ENCODE results near the gene LDLRAD3. TPM values are rescaled to one million over a fixed set of nuclear protein-coding genes. Genes with fewer than 3 reads are reported as not detected.

The LDLRAD3 gene
- total and polyA plus RNA-seq, 4 donors: 2.2 to 14.3 (median 9.9) TPM

DNA sequence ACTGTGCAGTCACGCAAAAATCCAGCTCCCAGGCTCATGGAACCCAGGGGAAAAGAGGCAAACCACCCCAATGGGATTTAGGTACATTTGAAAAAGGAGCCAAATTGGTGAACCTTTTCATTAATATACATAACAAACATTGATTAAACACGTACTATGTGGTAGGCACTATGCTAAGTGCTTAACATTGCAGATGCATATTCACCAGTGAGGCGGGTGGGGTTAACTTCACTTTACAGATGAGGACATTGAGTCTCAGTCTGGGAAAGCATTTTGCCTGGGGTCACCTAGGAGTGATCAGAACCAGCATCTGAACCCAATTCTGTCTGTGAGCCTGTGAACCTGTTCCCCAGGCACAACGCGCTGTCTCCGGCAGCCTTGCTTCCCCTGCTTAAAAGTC lies 199.0 kb downstream of the LDLRAD3 start:
- no peak overlapping the region for H3K9ac ChIP-seq (ENCODE audit: insufficient read depth in 1 of 2, low read length in 2 of 2)
- 95 to 96% methylated on average over 6 of the region's 6 CpGs for WGBS, 2 donors
- ATAC-seq (ENCODE audit: insufficient read depth, low FRiP score) (no peak), DNase-seq (no peak)
- no peak overlapping the region for H3K27ac ChIP-seq (ENCODE audit: low read depth in 1 of 2, low read length in 1 of 2)
- H3K9me3 ChIP-seq (ENCODE audit: control insufficient read depth in 4 of 4, insufficient read depth in 3 of 4, low read length in 3 of 4): no peaks in the 10 kb centered on the region
- H3K27me3 ChIP-seq (ENCODE audit: control insufficient read depth in 3 of 3, insufficient read depth in 3 of 3, low read length in 2 of 3): no peaks in the 10 kb centered on the region
- H3K4me3 ChIP-seq: no peak overlapping the region
- TF ChIP-seq, protein P1, sequence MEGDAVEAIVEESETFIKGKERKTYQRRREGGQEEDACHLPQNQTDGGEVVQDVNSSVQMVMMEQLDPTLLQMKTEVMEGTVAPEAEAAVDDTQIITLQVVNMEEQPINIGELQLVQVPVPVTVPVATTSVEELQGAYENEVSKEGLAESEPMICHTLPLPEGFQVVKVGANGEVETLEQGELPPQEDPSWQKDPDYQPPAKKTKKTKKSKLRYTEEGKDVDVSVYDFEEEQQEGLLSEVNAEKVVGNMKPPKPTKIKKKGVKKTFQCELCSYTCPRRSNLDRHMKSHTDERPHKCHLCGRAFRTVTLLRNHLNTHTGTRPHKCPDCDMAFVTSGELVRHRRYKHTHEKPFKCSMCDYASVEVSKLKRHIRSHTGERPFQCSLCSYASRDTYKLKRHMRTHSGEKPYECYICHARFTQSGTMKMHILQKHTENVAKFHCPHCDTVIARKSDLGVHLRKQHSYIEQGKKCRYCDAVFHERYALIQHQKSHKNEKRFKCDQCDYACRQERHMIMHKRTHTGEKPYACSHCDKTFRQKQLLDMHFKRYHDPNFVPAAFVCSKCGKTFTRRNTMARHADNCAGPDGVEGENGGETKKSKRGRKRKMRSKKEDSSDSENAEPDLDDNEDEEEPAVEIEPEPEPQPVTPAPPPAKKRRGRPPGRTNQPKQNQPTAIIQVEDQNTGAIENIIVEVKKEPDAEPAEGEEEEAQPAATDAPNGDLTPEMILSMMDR (IDR thresholded peaks at IDR 0.05; ENCODE audit: control extremely low read depth, extremely low read depth): no peak
- peaks cover 0 to 23% (median 9%) of the 10 kb centered on the region in 5 donors for H3K4me1 ChIP-seq (ENCODE audit: control insufficient read depth in 5 of 5, insufficient read depth in 5 of 5, low read length in 5 of 5)
- H3K36me3 ChIP-seq (ENCODE audit: control insufficient read depth in 4 of 4, insufficient read depth in 4 of 4, low read length in 4 of 4): no peaks in the 10 kb centered on the region

DNA sequence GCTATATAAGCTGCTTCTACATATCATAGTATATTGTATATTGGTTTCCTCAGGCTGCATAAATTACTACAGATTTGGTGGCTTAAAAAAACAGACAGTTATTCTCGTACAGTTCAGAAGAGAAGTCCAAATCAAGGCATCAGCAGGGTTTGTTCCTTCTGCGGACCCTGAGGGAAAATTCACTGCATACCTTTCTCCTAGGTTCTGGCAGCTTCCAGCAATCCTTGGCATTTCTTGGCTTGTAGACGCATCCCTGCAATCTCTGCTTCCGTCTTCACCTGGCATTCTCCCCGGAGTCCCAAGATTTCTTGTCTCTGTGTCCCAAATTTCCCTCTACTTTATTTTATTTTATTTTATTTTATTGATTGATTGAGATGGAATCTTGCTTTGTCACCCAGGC lies 202.6 kb downstream of the LDLRAD3 start:
- Histone ChIP-seq H3K27me3 (ENCODE audit: control insufficient read depth in 3 of 3, insufficient read depth in 3 of 3, low read length in 2 of 3) (no peaks in the 10 kb centered on the region), H3K4me1 (ENCODE audit: control insufficient read depth in 5 of 5, insufficient read depth in 5 of 5, low read length in 5 of 5) (peaks cover 0 to 15% (median 10%) of the 10 kb centered on the region in 5 donors), H3K9ac (ENCODE audit: insufficient read depth in 1 of 2, low read length in 2 of 2) (no peak overlapping the region), H3K36me3 (ENCODE audit: control insufficient read depth in 4 of 4, insufficient read depth in 4 of 4, low read length in 4 of 4) (no peaks in the 10 kb centered on the region), H3K27ac (ENCODE audit: low read depth in 1 of 2, low read length in 1 of 2) (no peak overlapping the region), H3K9me3 (ENCODE audit: control insufficient read depth in 4 of 4, insufficient read depth in 3 of 4, low read length in 3 of 4) (no peaks in the 10 kb centered on the region), H3K4me3 (no peak overlapping the region)
- DNase-seq: no peak
- no peak for ATAC-seq (ENCODE audit: insufficient read depth, low FRiP score)
- 87 to 88% methylated on average over 5 of the region's 5 CpGs for WGBS, 2 donors
- TF ChIP-seq, protein P1 (IDR thresholded peaks at IDR 0.05; ENCODE audit: control extremely low read depth, extremely low read depth): no peak

DNA sequence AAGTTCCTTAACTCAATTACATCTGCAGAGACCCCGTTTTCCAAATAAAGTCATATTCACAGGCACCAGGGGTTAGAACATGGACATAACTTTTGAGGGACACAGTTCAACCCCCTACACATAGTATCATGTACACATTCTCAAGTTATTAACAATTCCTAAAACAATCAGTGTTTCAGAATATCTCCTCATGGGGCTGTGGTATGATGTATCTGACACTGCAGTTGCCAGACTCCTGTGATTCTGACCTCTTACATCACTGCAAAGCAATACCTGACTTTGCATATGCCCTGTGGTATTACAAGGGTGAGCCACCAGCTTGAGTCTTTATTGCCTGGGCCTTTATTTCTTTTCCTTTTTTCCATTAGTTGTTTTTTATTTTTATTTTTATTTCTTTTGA lies 203.6 kb downstream of the LDLRAD3 start:
- no peak overlapping the region for H3K9ac ChIP-seq (ENCODE audit: insufficient read depth in 1 of 2, low read length in 2 of 2)
- H3K27ac ChIP-seq (ENCODE audit: low read depth in 1 of 2, low read length in 1 of 2): no peak overlapping the region
- peaks cover 0 to 10% (median 4%) of the 10 kb centered on the region in 5 donors for H3K4me1 ChIP-seq (ENCODE audit: control insufficient read depth in 5 of 5, insufficient read depth in 5 of 5, low read length in 5 of 5)
- DNase-seq (no peak), ATAC-seq (ENCODE audit: insufficient read depth, low FRiP score) (no peak)
- no peaks in the 10 kb centered on the region for H3K9me3 ChIP-seq (ENCODE audit: control insufficient read depth in 4 of 4, insufficient read depth in 3 of 4, low read length in 3 of 4)
- no peaks in the 10 kb centered on the region for H3K27me3 ChIP-seq (ENCODE audit: control insufficient read depth in 3 of 3, insufficient read depth in 3 of 3, low read length in 2 of 3)
- 38 to 44% methylated on average over 1 of the region's 1 CpG for WGBS, 2 donors
- TF ChIP-seq, protein P1 (IDR thresholded peaks at IDR 0.05; ENCODE audit: control extremely low read depth, extremely low read depth): no peak
- H3K36me3 ChIP-seq (ENCODE audit: control insufficient read depth in 4 of 4, insufficient read depth in 4 of 4, low read length in 4 of 4): no peaks in the 10 kb centered on the region
- H3K4me3 ChIP-seq: no peak overlapping the region

DNA sequence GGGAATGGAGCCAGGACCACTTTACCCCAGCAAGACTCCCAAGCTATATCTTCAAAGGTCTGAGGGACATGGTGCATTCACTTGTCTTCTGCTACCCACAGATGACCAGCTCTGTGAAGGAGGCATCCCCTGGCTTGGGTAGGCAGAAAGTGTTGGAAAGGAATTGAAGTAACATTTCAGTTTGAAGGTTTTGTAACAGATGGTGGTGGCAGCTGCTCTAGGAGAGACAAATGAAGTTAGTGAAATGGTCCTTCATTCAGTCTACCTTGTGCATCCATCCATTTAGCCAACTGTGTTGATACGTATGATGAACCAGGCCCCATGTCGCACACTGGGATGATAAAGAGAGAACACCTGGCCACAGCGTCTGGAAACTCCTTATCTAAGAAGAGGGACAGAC lies 204.8 kb downstream of the LDLRAD3 start:
- TF ChIP-seq, protein P1 (IDR thresholded peaks at IDR 0.05; ENCODE audit: control extremely low read depth, extremely low read depth): no peak
- H3K9ac ChIP-seq (ENCODE audit: insufficient read depth in 1 of 2, low read length in 2 of 2): no peak overlapping the region
- no peaks in the 10 kb centered on the region for H3K36me3 ChIP-seq (ENCODE audit: control insufficient read depth in 4 of 4, insufficient read depth in 4 of 4, low read length in 4 of 4)
- H3K4me1 ChIP-seq (ENCODE audit: control insufficient read depth in 5 of 5, insufficient read depth in 5 of 5, low read length in 5 of 5): peaks cover 0 to 10% (median 6%) of the 10 kb centered on the region in 5 donors
- DNase-seq (no peak), ATAC-seq (ENCODE audit: insufficient read depth, low FRiP score) (no peak)
- no peak overlapping the region for H3K27ac ChIP-seq (ENCODE audit: low read depth in 1 of 2, low read length in 1 of 2)
- no peaks in the 10 kb centered on the region for H3K9me3 ChIP-seq (ENCODE audit: control insufficient read depth in 4 of 4, insufficient read depth in 3 of 4, low read length in 3 of 4)
- 97% methylated on average over 3 of the region's 3 CpGs for WGBS, 2 donors
- no peak overlapping the region for H3K4me3 ChIP-seq
- H3K27me3 ChIP-seq (ENCODE audit: control insufficient read depth in 3 of 3, insufficient read depth in 3 of 3, low read length in 2 of 3): no peaks in the 10 kb centered on the region

All from lung (tissue), 12 donors.